ENCODE data around the gene WDR88. TPM values are rescaled to one million over a fixed set of nuclear protein-coding genes. Genes with fewer than 3 reads are reported as not detected.

Gene WDR88
- total and polyA plus RNA-seq, 2 of the 13 experiments (the other 11 are each of a cell fraction or from before 2014, with no cell fraction given) = not detected

Other genes with a start within 250 kb of the WDR88 start
- 10.9 and 13.1 TPM in 2 replicates for gene CEP89, start 160.2 kb upstream of the WDR88 start, total RNA-seq (2016; rRNA removed; fragmentation: Illumina TruSeq; extraction: Trizol)
- gene CEP89, start 160.2 kb upstream of the WDR88 start, polyA plus RNA-seq (2011; rRNA removed) = 7.2 TPM in 2 replicates
- 6.0 and 10.0 TPM in 2 replicates for gene FAAP24, start 159.9 kb upstream of the WDR88 start, total RNA-seq (2016; rRNA removed; fragmentation: Illumina TruSeq; extraction: Trizol)
- gene FAAP24, start 159.9 kb upstream of the WDR88 start, polyA plus RNA-seq (2011; rRNA removed) = 1.5 and 2.3 TPM in 2 replicates
- gene RHPN2, start 67.2 kb upstream of the WDR88 start, total RNA-seq (2016; rRNA removed; fragmentation: Illumina TruSeq; extraction: Trizol) = 20.3 and 21.6 TPM in 2 replicates
- 46.6 and 48.0 TPM in 2 replicates for gene RHPN2, start 67.2 kb upstream of the WDR88 start, polyA plus RNA-seq (2011; rRNA removed)
- 6.8 and 8.8 TPM in 2 replicates for gene GPATCH1, start 50.9 kb upstream of the WDR88 start, total RNA-seq (2016; rRNA removed; fragmentation: Illumina TruSeq; extraction: Trizol)
- gene GPATCH1, start 50.9 kb upstream of the WDR88 start, polyA plus RNA-seq (2011; rRNA removed) = 6.4 and 6.9 TPM in 2 replicates
- gene LRP3, start 62.2 kb downstream of the WDR88 start, total RNA-seq (2016; rRNA removed; fragmentation: Illumina TruSeq; extraction: Trizol) = 45.1 and 51.6 TPM in 2 replicates
- 17.6 and 30.3 TPM in 2 replicates for gene LRP3, start 62.2 kb downstream of the WDR88 start, polyA plus RNA-seq (2011; rRNA removed)
- 0.41 and 2.2 TPM in 2 replicates for gene SLC7A10, start 93.7 kb downstream of the WDR88 start, total RNA-seq (2016; rRNA removed; fragmentation: Illumina TruSeq; extraction: Trizol)
- 1.1 TPM in 2 replicates for gene SLC7A10, start 93.7 kb downstream of the WDR88 start, polyA plus RNA-seq (2011; rRNA removed)
- gene CEBPA, start 170.4 kb downstream of the WDR88 start, total RNA-seq (2016; rRNA removed; fragmentation: Illumina TruSeq; extraction: Trizol) = 99.9 and 103 TPM in 2 replicates
- gene CEBPA, start 170.4 kb downstream of the WDR88 start, polyA plus RNA-seq (2011; rRNA removed) = 24.8 and 35.0 TPM in 2 replicates
- gene CEBPG, start 241.6 kb downstream of the WDR88 start, total RNA-seq (2016; rRNA removed; fragmentation: Illumina TruSeq; extraction: Trizol) = 34.3 and 49.8 TPM in 2 replicates
- gene CEBPG, start 241.6 kb downstream of the WDR88 start, polyA plus RNA-seq (2011; rRNA removed) = 25.7 and 26.6 TPM in 2 replicates